HG02852 (cell line): ENCODE data around the gene GGA3.
"Not testable (repeated sequence)": the region's sequence is repeated elsewhere in the genome, so short reads cannot be mapped to it uniquely, and the experiment has no call there.

Source experiments
- ATAC-seq: cut with Tn5 transposase; IDR thresholded peaks from one replicate; pipeline ENCODE4 v1.9.1; 2021; ENCODE audit warnings: mild to moderate bottlenecking, moderate library complexity; ENCODE audit not compliant: unreplicated experiment

GGA3 gene

GRCh38 chr17:75225016-75225415 is 36.4 kb downstream of the GGA3 start:
- no peak for ATAC-seq

GRCh38 chr17:75219815-75220214 is 41.6 kb downstream of the GGA3 start:
- ATAC-seq, result no peak

- ATAC-seq, result no peak
Observed at GRCh38 chr17:75218131-75218530, 43.3 kb downstream of the GGA3 start.

DNA sequence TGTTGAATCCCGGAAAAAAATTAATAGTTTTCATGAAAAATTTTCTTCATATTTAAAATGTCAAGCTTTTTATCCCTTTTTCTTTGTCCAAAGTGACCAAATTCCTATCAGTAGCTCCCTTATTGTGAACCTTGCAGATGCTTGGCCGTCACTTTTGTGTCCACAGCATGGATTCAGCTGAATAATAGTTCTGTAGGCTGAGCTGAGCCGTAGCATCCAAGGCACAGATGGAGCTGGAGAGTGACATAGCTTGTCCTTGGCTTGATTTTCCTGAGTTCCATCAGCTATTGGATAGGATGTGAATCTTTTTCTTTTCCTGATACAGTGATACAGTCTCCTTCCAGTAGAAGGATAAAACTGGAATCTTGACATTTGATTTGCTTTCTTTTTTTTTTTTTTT is 52.3 kb downstream of the GGA3 start:
- ATAC-seq, result no peak

DNA sequence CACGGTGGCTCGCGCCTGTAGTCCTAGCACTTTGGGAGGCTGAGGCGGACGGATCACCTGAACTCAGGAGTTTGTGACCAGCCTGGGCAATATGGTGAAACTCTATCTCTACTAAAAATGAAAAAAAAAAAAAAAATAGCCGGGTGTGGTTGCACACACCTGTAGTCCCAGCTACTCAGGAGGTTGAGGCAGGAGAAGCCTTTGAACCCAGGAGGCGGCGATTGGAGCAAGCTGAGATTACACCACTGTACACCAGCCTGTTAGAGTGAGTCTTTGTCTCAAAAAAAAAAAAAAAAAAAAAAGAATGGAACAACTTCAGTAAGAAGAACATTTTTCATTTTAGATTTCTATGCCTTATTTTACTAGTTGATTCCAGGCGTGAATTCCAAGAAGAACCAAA is 53.2 kb downstream of the GGA3 start:
- ATAC-seq, result no peak

- no peak for ATAC-seq
Observed at GRCh38 chr17:75207760-75208159, 53.6 kb downstream of the GGA3 start.

DNA sequence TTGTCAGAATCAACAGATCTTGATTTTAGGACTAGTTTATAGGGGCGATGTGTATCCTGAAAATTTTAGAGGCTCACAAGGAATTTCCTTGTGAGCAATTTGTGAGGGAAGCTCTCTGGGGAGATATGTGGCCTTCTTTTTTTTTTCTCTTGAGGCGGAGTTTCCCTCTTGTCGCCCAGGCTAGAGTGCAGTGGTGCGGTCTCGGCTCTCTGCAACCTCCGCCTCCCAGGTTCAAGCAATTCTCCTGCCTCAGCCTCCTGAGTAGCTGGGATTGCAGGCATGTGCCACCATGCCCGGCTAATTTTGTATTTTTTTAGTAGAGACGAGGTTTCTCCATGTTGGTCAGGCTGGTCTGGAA is 54.4 kb downstream of the GGA3 start:
- ATAC-seq, result not testable (repeated sequence)

DNA sequence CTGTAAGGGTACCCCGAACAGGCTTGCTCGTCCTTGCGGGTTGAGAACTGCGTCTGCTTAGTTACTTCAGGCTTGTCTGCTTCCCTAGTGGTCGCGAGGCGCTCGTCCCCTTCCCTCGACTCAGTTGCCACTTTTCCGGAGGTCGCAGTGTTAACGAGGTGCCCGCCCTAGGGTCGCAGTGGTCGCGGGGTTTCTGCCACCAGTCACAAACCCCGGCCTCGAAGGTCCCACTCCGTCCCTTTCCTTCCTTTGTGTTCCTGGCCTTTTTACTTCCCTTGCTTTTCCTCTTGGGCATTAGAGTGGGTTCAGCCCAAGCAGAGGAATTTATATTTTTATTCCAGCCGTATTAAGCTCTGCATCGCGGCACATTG is 55.6 kb downstream of the GGA3 start:
- no peak for ATAC-seq

DNA sequence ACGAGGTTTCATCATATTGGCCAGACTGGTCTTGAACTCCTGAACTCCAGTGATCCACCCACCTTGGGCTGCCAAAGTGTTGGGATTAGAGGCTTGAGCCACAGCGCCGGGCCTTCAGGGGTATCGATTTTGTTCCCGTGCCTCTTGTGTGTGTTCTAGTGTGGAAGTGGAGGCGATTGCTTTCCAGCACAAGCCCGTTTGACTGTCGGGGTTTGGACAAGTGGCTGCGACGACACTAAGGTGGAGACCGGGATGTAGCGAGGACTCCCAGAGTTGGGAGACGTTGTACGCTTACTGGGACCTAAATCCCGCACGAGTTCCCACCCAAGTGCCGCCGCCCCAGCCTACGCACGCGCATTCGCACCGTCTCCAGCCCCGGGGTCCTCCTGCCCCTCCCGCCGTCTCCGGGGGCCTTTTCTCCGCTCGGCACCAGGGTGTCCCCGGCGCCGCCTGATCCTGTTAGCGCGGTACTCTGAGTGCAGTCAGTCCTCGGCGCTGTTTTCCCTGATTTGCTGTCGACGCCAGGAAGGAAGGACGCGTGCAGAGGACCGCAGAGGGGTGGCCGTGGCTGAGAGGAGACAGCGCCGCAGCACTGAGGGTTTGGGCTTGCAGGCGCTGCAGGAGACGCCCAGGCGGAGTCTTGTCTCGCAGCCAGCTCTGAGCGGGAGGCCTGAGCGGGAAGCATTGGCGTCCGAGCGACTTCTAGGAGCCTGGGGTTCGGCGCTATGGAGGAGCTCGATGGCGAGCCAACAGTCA is 56.2 kb downstream of the GGA3 start, which contains the start of gene NUP85:
Gene NUP85, plus strand, starts transcription at position 643 of the 756 bp plus-strand sequence. Its CDS starts 83 bp downstream, at position 726.
- peak; percentile 76 for ATAC-seq

- no peak for ATAC-seq
Observed at GRCh38 chr17:75199886-75200618, 61.4 kb downstream of the GGA3 start.

DNA sequence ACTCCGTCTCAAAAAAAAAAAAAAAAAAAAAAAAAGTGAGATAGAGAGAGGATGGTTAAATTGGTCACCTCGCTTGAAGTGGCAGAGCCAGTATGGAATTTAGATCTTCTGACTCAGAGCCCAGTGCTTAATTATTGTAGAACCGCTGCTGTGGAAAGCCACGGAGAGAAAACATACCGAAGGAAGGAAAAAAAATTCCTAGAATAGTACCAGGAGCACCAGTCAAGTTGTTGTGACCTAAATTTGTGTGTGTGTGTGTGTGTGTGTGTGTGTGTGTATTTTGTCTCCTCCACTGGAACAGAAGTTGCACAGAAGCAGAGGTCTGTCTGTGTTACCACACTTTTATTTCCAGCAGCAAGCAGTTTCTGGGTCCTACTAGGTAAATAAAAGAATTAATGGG is 66.5 kb downstream of the GGA3 start:
- no peak for ATAC-seq

GRCh38 chr17:75191584-75191983 is 69.8 kb downstream of the GGA3 start:
- no peak for ATAC-seq

DNA sequence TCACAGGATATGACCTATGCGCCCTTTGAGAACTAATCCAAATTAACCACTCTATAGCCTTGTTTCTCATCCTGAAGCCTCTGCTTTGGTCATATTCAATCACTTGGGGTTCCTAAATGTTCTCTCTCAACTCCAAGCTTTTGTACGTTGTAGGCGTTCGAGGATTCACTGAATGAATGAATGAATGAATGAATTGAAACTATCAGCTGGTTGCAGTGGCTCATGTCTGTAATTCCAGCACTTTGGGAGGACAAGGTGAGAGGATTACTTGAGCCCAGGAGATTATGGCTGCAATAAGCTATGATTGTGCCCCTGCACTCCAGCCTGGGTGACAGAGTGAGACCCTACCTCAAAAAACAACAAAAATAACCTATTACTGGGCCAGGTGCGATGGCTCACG is 72.8 kb downstream of the GGA3 start:
- ATAC-seq, result no peak
